ENCODE data around the gene EP400.

Gene EP400

DNA sequence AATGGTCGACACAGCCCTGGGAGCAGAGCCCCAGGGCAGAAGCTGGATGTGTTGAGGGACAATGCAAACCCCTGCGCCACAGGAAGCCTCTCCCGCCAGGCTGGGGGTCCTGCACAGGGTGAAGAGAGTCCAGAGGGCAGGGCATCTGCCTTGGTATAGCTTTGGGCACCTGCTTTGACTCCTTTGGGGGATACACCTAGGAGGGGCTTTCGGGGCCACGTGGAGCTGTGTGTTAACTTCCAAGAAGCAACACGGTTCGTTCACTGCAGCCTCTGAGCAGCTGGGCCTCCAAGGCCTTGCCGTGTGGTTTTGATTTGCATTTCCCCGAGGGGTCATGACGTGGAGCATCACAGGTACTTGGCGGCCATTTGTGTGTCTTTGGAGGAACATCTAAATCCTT lies 26.5 kb upstream of the EP400 start:
- FAIRE-seq (peak; percentile 93), DNase-seq (ENCODE audit: insufficient read length, low spot score) (peak; percentile 77)
- TF ChIP-seq SPI1 (IDR thresholded peaks at IDR 0.05; ENCODE audit: low read depth, low read length) (no peak), POLR2A (IDR thresholded peaks at IDR 0.05; ENCODE audit: low read depth, low read length) (no peak), PAX5 (IDR thresholded peaks at IDR 0.05; ENCODE audit: insufficient read depth, low read length, severe bottlenecking) (no peak), POU2F2 (IDR thresholded peaks at IDR 0.05; ENCODE audit: low read depth, low read length) (peak; percentile 99)

DNA sequence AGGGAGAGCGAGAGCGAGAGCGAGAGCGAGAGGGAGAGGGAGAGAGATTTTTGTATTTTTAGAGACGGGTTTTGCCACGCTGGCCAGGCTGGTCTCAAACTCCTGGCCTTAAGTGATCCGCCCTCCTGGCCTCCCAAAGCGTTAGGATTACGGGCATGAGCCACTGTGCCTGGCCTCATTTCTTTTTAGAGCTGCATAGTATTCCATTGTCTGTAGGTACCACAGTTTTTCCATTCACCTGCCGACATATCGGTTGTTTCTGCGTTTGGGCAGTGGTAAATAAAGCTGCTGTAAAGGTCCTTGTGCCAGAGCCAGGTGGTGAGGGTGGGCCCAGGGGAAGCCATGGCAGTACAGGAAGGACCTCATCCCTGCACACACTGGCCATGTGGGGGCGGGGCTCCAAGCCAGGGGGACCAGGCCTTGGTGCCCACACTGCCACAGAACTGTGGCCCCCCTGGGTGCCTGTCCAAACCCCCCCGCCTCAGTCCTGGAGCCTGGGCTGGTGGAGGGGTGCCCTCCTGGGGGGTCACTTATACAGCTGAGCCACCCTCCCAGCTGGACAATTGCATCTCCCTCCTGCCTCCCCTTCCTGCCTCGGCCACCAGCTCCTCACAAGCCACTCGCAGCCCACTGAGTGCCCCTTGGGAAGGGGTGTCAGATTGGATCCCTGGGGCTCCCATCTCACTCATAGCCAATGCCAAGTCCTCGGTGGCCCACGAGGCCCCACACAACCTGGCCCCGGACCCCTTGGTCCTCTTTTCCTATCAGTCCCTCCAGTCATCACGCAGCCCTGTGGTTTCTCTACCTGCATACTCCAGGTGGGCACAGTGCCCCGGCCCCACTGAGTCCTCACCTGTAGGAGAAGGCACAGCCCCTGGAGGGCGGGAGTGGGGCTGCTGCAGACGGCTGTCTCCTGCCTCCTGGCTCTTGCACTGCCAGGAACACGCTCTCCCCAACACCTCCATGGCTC lies 22.3 kb upstream of the EP400 start:
- no peak for DNase-seq (ENCODE audit: insufficient read length, low spot score)
- TF ChIP-seq POLR2AphosphoS5 (IDR thresholded peaks at IDR 0.05; ENCODE audit: low read depth, low read length) (no peak), PAX5 (IDR thresholded peaks at IDR 0.05; ENCODE audit: insufficient read depth, low read length, severe bottlenecking) (no peak), POLR2A (IDR thresholded peaks at IDR 0.05; ENCODE audit: low read depth, low read length) (no peak), TAF1 (IDR thresholded peaks at IDR 0.05; ENCODE audit: low read depth, low read length) (no peak), POU2F2 (IDR thresholded peaks at IDR 0.05; ENCODE audit: low read depth, low read length) (no peak), SPI1 (IDR thresholded peaks at IDR 0.05; ENCODE audit: low read depth, low read length) (no peak)
- no peak for FAIRE-seq

DNA sequence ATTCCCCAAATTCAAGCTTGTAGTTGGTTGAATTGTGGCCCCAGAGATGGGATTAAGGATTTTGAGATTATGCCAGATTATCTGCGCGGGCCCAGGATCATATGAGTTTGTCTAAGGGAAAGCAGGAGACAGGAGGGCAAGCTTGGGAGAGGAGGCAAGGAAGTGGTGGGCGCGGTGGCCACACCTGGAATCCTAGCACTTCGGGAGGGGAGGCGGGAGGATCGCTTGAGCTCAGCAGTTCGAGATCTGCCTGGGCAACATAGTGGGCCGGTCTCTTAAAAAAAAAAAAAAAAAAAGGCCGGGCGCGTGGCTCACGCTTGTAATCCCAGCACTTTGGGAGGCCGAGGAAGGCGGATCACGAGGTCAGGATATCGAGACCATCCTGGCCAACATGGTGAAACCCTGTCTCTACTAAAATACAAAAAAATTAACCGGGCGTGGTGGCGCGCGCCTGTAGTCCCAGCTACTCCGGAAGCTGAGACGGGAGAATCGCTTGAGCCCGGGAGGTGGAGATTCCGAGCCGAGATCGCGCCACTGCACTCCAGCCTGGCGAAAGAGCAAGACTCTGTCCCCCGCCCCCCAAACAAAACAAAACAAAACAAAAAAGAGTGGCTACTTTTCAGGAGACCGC lies 21.5 kb upstream of the EP400 start:
- TF ChIP-seq POU2F2 (IDR thresholded peaks at IDR 0.05; ENCODE audit: low read depth, low read length) (no peak), POLR2AphosphoS5 (IDR thresholded peaks at IDR 0.05; ENCODE audit: low read depth, low read length) (no peak), SPI1 (IDR thresholded peaks at IDR 0.05; ENCODE audit: low read depth, low read length) (no peak), TAF1 (IDR thresholded peaks at IDR 0.05; ENCODE audit: low read depth, low read length) (no peak), POLR2A (IDR thresholded peaks at IDR 0.05; ENCODE audit: low read depth, low read length) (no peak), PAX5 (IDR thresholded peaks at IDR 0.05; ENCODE audit: insufficient read depth, low read length, severe bottlenecking) (no peak)
- FAIRE-seq = peak; percentile 20
- DNase-seq (ENCODE audit: insufficient read length, low spot score) = no peak

DNA sequence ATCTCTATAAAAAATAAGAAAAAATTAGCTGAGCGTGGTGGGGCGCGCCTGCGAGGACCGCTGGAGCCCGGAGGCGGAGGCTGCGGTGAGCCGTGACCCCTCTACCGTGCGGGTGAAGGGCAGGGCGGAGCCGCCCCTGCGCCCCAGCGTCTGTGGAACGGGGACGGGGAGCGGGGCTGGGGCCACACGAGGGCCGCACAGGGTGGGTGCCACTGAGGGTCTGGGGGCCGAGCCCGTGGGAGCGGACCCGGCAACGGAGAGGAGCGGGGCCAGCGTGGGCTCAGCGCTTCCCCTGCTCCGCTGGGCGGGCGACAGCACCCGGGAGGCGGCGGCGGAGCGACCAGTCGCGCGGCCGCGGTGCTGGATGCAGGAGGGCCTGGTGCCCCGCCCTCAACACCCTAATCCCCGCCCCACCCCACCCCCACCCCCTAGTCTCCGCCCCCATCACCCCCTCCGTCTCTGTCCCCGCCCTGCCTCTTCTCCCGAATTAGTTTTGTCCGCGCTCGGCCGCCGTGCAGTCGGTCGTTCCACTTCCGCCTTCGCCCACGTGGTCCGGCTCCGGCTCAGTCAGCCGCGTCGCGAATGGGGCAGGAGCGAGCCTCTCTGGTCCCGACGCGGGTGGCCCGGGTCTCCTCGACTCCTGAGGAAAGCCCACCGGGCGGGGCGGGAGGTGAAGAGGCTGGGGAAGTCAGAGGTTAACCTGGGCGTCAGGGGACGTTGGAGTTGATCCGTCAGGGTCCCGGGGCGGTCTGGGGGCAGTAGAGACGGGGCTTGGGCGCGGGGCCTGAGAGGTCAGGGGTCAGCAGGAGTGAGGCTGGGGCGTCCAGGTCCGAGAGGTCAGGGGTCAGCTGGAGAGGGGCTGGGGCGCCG lies 20.8 kb upstream of the EP400 start, which contains the start of gene PUS1:
Gene PUS1 (plus strand): TSS at position 566 of the 870 bp plus-strand sequence. CDS start 447 bp downstream, outside the sequence.
- peak; percentile 64 for TF ChIP-seq SPI1 (IDR thresholded peaks at IDR 0.05; ENCODE audit: low read depth, low read length)
- peak; percentile 77 for TF ChIP-seq TAF1 (IDR thresholded peaks at IDR 0.05; ENCODE audit: low read depth, low read length)
- peak; percentile 76 for TF ChIP-seq POLR2A (IDR thresholded peaks at IDR 0.05; ENCODE audit: low read depth, low read length)
- TF ChIP-seq POLR2AphosphoS5 (IDR thresholded peaks at IDR 0.05; ENCODE audit: low read depth, low read length) = peak; percentile 71
- TF ChIP-seq POU2F2 (IDR thresholded peaks at IDR 0.05; ENCODE audit: low read depth, low read length) = peak; percentile 17; the same call in 1 of the 2 replicates
- peak; percentile 95 for TF ChIP-seq PAX5 (IDR thresholded peaks at IDR 0.05; ENCODE audit: insufficient read depth, low read length, severe bottlenecking)
- DNase-seq (ENCODE audit: insufficient read length, low spot score) (peak; percentile 97), FAIRE-seq (peak; percentile 98)

DNA sequence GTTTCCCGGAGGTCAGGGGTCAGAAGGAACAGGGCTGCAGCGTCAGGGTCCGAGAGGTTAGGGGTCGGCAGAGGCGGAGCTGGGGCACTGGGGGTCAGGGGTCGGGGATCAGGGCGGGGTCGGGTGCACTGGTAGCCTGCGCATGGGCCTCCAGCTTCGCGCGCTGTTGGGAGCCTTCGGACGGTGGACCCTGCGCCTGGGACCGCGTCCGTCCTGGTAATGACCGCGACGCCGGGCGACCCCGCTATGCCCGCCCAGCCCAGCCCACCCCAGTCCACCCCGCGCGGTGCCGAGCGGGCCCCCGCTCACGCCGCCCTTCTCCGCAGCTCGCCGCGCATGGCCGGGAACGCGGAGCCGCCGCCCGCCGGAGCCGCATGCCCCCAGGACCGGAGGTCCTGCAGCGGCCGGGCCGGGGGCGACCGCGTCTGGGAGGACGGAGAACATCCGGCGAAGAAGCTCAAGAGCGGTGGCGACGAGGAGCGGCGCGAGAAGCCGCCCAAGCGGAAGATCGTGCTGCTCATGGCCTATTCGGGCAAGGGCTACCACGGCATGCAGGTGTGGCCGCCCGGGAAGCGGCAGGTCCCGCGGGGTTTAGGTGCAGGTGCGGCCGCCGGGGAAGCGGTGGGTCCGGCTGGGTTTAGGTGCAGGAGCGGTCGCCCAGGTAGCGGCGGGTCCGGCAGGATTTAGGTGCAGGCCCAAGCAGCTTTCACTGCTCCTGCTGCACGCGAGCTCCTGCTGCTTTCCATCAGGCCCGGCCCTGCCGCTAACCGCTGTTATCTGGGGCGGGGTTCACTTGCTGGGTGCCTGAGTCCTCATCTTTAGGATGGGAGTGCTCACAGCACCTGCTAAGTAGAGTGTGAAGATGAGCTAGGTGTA lies 19.9 kb upstream of the EP400 start:
- FAIRE-seq (peak; percentile 84), DNase-seq (ENCODE audit: insufficient read length, low spot score) (peak; percentile 56)
- TF ChIP-seq POU2F2 (IDR thresholded peaks at IDR 0.05; ENCODE audit: low read depth, low read length) (no peak), POLR2A (IDR thresholded peaks at IDR 0.05; ENCODE audit: low read depth, low read length) (no peak), SPI1 (IDR thresholded peaks at IDR 0.05; ENCODE audit: low read depth, low read length) (no peak), PAX5 (IDR thresholded peaks at IDR 0.05; ENCODE audit: insufficient read depth, low read length, severe bottlenecking) (no peak), TAF1 (IDR thresholded peaks at IDR 0.05; ENCODE audit: low read depth, low read length) (no peak), POLR2AphosphoS5 (IDR thresholded peaks at IDR 0.05; ENCODE audit: low read depth, low read length) (no peak)

GRCh38 chr12:131930510-131930909 lies 19.2 kb upstream of the EP400 start:
- TF ChIP-seq POLR2AphosphoS5 (IDR thresholded peaks at IDR 0.05; ENCODE audit: low read depth, low read length) (no peak), POLR2A (IDR thresholded peaks at IDR 0.05; ENCODE audit: low read depth, low read length) (no peak), TAF1 (IDR thresholded peaks at IDR 0.05; ENCODE audit: low read depth, low read length) (no peak)
- no peak for DNase-seq (ENCODE audit: insufficient read length, low spot score)
- FAIRE-seq = no peak

- no peak for FAIRE-seq
- DNase-seq (ENCODE audit: insufficient read length, low spot score) = no peak
- TF ChIP-seq POLR2AphosphoS5 (IDR thresholded peaks at IDR 0.05; ENCODE audit: low read depth, low read length) (no peak), POLR2A (IDR thresholded peaks at IDR 0.05; ENCODE audit: low read depth, low read length) (peak; percentile 13; the same call in 1 of the 2 replicates)
Measured at GRCh38 chr12:131933387-131933786, 16.4 kb upstream of the EP400 start.

DNA sequence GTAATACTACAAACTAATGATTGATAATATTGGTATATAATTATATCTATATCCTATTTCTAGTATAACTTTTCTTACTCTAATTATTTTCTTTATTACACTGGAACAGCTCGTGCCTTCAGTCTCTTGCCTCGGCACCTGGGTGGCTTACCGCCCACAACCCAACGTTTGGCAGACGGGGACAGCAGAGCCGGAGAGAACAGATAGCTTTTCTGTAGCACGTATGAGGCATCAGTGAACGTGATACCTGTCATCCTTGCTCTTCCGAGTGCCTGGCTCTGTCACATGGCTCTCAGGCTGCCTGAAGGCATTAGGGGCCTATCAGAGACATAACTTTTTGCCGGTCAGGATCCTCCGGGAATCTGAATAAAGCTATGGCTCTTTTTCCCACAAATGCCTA lies 15.2 kb upstream of the EP400 start:
- no peak for DNase-seq (ENCODE audit: insufficient read length, low spot score)
- TF ChIP-seq POLR2A (IDR thresholded peaks at IDR 0.05; ENCODE audit: low read depth, low read length) = no peak
- no peak for TF ChIP-seq POU2F2 (IDR thresholded peaks at IDR 0.05; ENCODE audit: low read depth, low read length)
- no peak for TF ChIP-seq POLR2AphosphoS5 (IDR thresholded peaks at IDR 0.05; ENCODE audit: low read depth, low read length)
- TF ChIP-seq SPI1 (IDR thresholded peaks at IDR 0.05; ENCODE audit: low read depth, low read length) = no peak
- no peak for TF ChIP-seq PAX5 (IDR thresholded peaks at IDR 0.05; ENCODE audit: insufficient read depth, low read length, severe bottlenecking)
- no peak for TF ChIP-seq TAF1 (IDR thresholded peaks at IDR 0.05; ENCODE audit: low read depth, low read length)
- FAIRE-seq = no peak

Measured in GM12891 (cell line).